ENCODE measurements around the gene ENAH. TPM values are rescaled to one million over a fixed set of nuclear protein-coding genes. Genes with fewer than 3 reads are reported as not detected.

The ENAH gene
- total and polyA plus RNA-seq, 9 of the 15 experiments (the other 6 are each of a cell fraction or from before 2014, with no cell fraction given) = 0.03 to 1.2 (median 0.15) TPM

- CTCF ChIA-PET (ENCODE audit: low intra/inter-chr PET ratio) = interaction anchor here (0.6 to 4.3 kb wide), 10 partner anchors 12 to 588 kb away, joined by 3 to 133 read pairs (median 5); partner anchors contain the start of gene SRP9
- Histone ChIP-seq H3K27ac (ENCODE audit: extremely low read depth, low read depth, low read length) (no peak overlapping the region), H3K27me3 (ENCODE audit: control insufficient read depth in 2 of 2, insufficient read depth in 2 of 2, low read length in 2 of 2) (peaks cover 22 to 46% of the 10 kb centered on the region in 2 experiments; a peak in 4 of 5 replicates), H3K9ac (ENCODE audit: insufficient read depth in 1 of 2, low read depth in 2 of 2, low read length in 2 of 2) (no peak overlapping the region), H2AFZ (ENCODE audit: low read depth, low read length) (no peak overlapping the region), H3K4me2 (ENCODE audit: insufficient read depth, low read length) (no peak overlapping the region), H4K20me1 (replicated peaks; ENCODE audit: control insufficient read depth, insufficient read depth, low read length) (0 out of 2 replicates have a peak, but pooled peaks cover 7% of the 10 kb centered on the region), H3K9me1 (ENCODE audit: control insufficient read depth, insufficient read depth, low read length) (no peaks in the 10 kb centered on the region), H3K4me3 (no peak overlapping the region), H3K9me3 (replicated peaks; ENCODE audit: control insufficient read depth, insufficient read depth, low read depth, low read length) (no peaks in the 10 kb centered on the region), H3K79me2 (ENCODE audit: control insufficient read depth, insufficient read depth, low read length) (no peaks in the 10 kb centered on the region), H3K36me3 (ENCODE audit: control insufficient read depth, insufficient read depth, low read length) (no peaks in the 10 kb centered on the region), H3K4me1 (replicated peaks in 1 of 2; ENCODE audit: control insufficient read depth in 2 of 2, insufficient read depth in 2 of 2, low read length in 2 of 2) (peaks cover 0 to 13% of the 10 kb centered on the region in 2 experiments; a peak in 3 of 5 replicates)
- in situ Hi-C loops (cut with MboI) = loop anchor here (5.0 to 10.0 kb wide), 5 partner anchors 301 to 718 kb away; partner anchors contain the start of gene SRP9
- WGBS (ENCODE audit: insufficient coverage, low coverage, missing lambda C conversion rate) = 31% methylated on average over 5 of the region's 5 CpGs
- no peak for DNase-seq (ENCODE audit: extremely low read depth in 1 of 4, low spot score in 3 of 4)
- POLR2A ChIA-PET = interaction anchor here (0.5 kb wide), 1 partner anchor 291 kb away, joined by 4 read pairs; no protein-coding TSS in a partner anchor
- no TSS peak for BruUV-seq (replicated peaks)
- intact Hi-C loops (cut with micrococcal nuclease) = no loop called here
- no peak for ATAC-seq
- TF ChIP-seq TAL1 (IDR thresholded peaks at IDR 0.05) (no peak), ZNF449 (CRISPR knock-in tag; IDR thresholded peaks at IDR 0.05) (no peak), BRF1 (IDR thresholded peaks at IDR 0.05; ENCODE audit: borderline replicate concordance, extremely low read depth, insufficient read length) (no peak), TRIM24 (IDR thresholded peaks at IDR 0.05) (no peak), IRF9 (tag; IDR thresholded peaks at IDR 0.05) (no peak), CBFB (CRISPR knock-in tag; IDR thresholded peaks at IDR 0.05) (no peak)
- no peak for FAIRE-seq
Measured at GRCh38 chr1:225476538-225476988, 176.4 kb downstream of the ENAH start.
